Measurements from ENCODE around the gene ETV7.

ETV7 gene

DNA sequence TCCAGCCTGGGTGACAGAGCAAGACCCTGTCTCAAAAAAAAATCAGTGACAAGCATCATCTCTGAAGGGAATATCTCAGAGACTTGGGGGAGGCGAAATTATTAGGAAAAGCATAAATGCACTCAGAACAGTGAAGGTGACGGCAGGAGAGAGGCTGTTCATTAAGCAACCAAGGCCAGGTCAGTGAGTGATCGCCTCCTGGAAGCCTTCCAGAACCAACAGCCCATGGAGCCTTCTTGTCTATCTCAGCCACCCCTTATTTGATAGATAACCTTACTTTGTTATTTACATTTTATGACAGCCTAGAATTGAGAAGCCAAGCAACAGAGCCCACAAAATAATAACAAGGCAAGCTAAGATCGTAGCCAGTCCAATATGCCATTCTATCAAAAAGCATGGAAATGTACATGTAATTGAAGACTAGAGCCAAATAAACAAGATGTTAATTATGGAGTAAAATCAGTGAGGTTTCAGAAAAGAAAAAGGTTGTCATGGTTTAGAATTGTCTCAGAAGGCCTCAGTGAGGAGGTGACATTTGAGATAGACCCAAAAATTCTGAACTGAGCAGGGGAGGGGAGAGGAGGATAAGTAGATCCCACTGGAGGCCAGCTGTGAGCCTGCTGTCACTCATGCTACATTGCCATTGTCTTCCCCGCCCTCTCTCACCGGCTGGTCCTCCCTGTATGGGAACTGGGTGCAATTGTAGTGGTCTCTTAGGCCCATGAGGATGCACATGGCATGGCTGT lies 68.6 kb downstream of the ETV7 start:
- no peak for DNase-seq

- no peak for DNase-seq
Observed at GRCh38 chr6:36317623-36318022, 69.8 kb downstream of the ETV7 start.
